ENCODE measurements around the gene GCNT4. TPM values are rescaled to one million over a fixed set of nuclear protein-coding genes. Genes with fewer than 3 reads are reported as not detected.
"Not testable (repeated sequence)": the region's sequence is repeated elsewhere in the genome, so short reads cannot be mapped to it uniquely, and the experiment has no call there.

GCNT4 gene, protein sequence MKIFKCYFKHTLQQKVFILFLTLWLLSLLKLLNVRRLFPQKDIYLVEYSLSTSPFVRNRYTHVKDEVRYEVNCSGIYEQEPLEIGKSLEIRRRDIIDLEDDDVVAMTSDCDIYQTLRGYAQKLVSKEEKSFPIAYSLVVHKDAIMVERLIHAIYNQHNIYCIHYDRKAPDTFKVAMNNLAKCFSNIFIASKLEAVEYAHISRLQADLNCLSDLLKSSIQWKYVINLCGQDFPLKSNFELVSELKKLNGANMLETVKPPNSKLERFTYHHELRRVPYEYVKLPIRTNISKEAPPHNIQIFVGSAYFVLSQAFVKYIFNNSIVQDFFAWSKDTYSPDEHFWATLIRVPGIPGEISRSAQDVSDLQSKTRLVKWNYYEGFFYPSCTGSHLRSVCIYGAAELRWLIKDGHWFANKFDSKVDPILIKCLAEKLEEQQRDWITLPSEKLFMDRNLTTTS
- total RNA-seq = 1 to 10 TPM; 1.3 to 1.4 TPM

DNA sequence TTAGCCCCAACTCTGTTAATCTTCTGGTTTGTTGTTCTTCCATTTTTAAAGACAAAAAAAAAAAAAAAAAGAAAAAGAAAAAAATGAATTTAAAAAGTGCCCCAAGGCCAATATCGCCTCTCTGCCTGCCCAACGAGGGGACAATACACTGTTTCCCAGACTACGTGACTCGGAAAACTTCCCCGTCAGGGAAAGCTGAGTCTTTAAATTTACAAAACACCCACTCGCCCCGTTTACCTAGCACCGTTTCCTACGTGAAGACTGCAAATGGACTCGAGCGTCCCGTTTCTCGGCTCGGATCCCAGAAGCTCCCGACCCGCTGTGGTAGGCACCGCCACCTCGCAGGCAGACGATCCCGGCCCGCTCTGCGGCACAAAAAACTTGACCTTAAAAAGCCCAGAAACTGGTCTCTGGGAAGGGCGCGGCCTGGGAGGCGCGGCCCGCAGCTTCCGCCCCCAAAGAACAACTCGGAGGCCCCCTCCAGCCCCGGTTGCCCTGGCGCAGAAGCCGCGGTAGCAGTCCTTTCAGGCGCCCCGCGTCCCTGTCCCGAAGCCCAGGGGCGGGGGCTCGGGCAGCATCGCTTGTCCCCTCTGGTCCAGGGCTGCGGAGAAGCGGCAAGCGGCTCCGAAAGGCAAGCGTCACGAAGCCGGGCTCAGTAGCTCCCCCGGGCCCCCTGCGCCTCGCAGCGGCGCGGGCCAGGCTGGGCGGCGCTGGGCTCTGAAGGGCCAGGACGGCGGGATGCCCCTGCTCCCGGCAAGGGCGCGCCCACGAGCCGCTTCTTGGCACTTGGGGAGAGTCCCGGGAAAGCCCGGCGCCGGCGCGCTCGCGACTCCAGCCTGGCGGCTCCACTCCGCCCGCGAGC is at the start of gene GCNT4:
TSS of gene GCNT4 (minus strand) at position 367 of the 862 bp plus-strand sequence. CDS start 22,521 bp downstream, outside the sequence.
- H3K36me3 ChIP-seq = no peaks in the 10 kb centered on the region
- peak within 1 kb of the TSS; percentile 86 for H3K27ac ChIP-seq
- peaks cover 3% of the 10 kb centered on the region for H3K4me1 ChIP-seq (replicated peaks)
- TF ChIP-seq POLR2AphosphoS5 (IDR thresholded peaks at IDR 0.05) = no peak
- TF ChIP-seq POLR2A (IDR thresholded peaks at IDR 0.05) = no peak
- TF ChIP-seq, protein P1, sequence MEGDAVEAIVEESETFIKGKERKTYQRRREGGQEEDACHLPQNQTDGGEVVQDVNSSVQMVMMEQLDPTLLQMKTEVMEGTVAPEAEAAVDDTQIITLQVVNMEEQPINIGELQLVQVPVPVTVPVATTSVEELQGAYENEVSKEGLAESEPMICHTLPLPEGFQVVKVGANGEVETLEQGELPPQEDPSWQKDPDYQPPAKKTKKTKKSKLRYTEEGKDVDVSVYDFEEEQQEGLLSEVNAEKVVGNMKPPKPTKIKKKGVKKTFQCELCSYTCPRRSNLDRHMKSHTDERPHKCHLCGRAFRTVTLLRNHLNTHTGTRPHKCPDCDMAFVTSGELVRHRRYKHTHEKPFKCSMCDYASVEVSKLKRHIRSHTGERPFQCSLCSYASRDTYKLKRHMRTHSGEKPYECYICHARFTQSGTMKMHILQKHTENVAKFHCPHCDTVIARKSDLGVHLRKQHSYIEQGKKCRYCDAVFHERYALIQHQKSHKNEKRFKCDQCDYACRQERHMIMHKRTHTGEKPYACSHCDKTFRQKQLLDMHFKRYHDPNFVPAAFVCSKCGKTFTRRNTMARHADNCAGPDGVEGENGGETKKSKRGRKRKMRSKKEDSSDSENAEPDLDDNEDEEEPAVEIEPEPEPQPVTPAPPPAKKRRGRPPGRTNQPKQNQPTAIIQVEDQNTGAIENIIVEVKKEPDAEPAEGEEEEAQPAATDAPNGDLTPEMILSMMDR (IDR thresholded peaks at IDR 0.05) = no peak
- intact Hi-C loops (cut with DNase I) = loop anchor here (2.0 to 5.0 kb wide), 2 partner anchors 184 to 460 kb away; partner anchors contain the start of genes ANKRD31, CERT1 and POLK
- H3K9me3 ChIP-seq = no peaks in the 10 kb centered on the region
- under 1% methylated on average over 57 of the region's 74 CpGs for WGBS
- no peaks in the 10 kb centered on the region for H3K27me3 ChIP-seq (replicated peaks; ENCODE audit: insufficient read depth)
- DNase-seq (ENCODE audit: low spot score) = peak; percentile 17
- H3K4me3 ChIP-seq = peak within 1 kb of the TSS; percentile 76 to 82

DNA sequence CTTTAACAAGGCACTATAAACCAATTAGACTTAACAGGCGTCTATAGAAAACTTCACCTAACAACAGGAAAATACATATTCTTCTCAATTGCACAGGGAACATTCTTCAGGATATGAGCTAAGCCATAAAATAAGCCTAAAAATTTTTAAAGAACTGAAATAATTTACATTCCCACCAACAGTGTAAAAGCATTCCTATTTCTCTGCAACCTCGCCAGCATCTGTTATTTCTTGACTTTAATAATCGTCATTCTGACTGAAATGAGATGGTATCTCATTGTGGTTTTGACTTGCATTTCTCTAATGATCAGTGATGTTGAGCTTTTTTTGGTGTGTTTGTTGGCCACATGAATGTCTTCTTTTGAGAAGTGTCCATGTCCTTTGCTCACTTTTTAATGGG is 43.6 kb upstream of the GCNT4 start:
- intact Hi-C loops (cut with DNase I) = not testable (repeated sequence)

DNA sequence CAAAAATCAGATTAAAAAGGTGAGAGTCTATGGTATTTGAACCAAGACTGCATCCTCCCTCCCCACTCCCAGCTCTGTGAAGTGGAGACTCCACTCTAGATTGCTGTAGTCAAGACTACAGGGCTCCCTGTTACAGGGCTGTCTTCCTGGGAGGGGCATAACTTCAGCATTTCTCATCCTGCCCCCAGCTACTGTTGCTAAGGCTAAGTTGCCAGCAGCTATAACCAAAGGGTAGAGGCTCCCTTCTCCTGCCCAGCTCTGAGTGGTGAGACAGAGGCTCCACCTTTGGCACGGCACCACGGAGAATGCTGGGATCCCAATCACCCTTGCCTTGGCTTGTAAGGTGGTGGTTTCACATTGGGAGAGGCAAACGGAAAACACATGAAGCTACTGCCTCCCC is 39.2 kb upstream of the GCNT4 start:
- DNase-seq (ENCODE audit: low spot score) = no peak
- Histone ChIP-seq H3K4me3 (no peak overlapping the region), H3K36me3 (no peaks in the 10 kb centered on the region), H3K27ac (no peak overlapping the region), H3K4me1 (replicated peaks) (no peaks in the 10 kb centered on the region), H3K9me3 (no peaks in the 10 kb centered on the region), H3K27me3 (replicated peaks; ENCODE audit: insufficient read depth) (no peaks in the 10 kb centered on the region)
- TF ChIP-seq POLR2AphosphoS5 (IDR thresholded peaks at IDR 0.05) = no peak
- WGBS = 79% methylated on average over 3 of the region's 3 CpGs
- intact Hi-C loops (cut with DNase I) = no loop called here

More for the DNA sequence above, 43.6 kb upstream of the GCNT4 start:
- H3K4me3 ChIP-seq; DNase-seq (ENCODE audit: low spot score); H3K9me3 ChIP-seq; H3K27me3 ChIP-seq (replicated peaks; ENCODE audit: insufficient read depth); H3K36me3 ChIP-seq; H3K27ac ChIP-seq; H3K4me1 ChIP-seq (replicated peaks): not testable (repeated sequence)
- WGBS = 17% methylated on average over 3 of the region's 3 CpGs

DNA sequence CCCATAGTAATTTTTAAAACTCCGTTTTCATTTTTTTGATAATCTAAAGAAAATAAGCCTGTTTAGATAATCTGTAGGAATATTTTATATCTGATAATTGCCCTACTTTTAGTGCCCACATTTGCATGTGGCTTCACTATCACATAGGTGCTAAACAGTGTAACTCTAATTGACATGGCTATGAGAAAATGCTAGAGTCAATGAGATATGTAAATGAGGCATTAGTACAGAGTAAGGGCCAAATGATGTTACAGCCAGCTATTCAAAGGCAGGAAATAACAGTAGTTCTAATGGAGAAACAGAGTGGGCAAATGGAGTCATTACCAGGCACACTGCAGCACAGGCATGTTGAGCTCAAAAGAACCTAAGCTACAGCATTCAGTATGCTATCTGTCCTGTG is 37.3 kb upstream of the GCNT4 start:
- intact Hi-C loops (cut with DNase I) = no loop called here
- Histone ChIP-seq H3K9me3 (no peaks in the 10 kb centered on the region), H3K27me3 (replicated peaks; ENCODE audit: insufficient read depth) (no peaks in the 10 kb centered on the region), H3K4me3 (no peak overlapping the region), H3K4me1 (replicated peaks) (no peaks in the 10 kb centered on the region), H3K36me3 (no peaks in the 10 kb centered on the region), H3K27ac (no peak overlapping the region)
- TF ChIP-seq POLR2AphosphoS5 (IDR thresholded peaks at IDR 0.05) (no peak), POLR2A (IDR thresholded peaks at IDR 0.05) (no peak)
- TF ChIP-seq, protein P1 (IDR thresholded peaks at IDR 0.05) = no peak
- 78% methylated on average over 1 of the region's 1 CpG for WGBS
- DNase-seq (ENCODE audit: low spot score) = no peak

DNA sequence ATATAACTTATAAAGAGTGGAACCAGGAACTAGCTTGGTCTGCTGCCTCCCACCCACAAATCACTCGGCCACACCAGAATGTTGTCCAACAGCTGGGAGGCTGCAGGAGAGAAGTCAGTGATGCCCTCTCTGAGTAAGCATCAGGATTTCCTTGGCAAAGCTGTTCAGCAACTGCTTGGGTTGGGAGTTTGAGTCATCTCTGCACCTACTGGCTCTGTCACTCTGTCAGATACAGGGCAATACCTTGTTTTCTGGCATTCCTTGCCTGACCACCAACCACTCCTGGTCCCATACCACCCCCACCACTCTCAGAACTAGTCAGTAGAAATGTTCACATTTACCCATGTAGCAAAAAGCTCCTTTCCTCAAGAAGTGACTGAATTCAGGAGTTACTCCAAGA is 36.8 kb upstream of the GCNT4 start:
- no peaks in the 10 kb centered on the region for H3K9me3 ChIP-seq
- H3K36me3 ChIP-seq = no peaks in the 10 kb centered on the region
- no peak overlapping the region for H3K27ac ChIP-seq
- H3K4me3 ChIP-seq = no peak overlapping the region
- TF ChIP-seq, protein P1 (IDR thresholded peaks at IDR 0.05) = no peak
- no peak for TF ChIP-seq POLR2A (IDR thresholded peaks at IDR 0.05)
- no peak for TF ChIP-seq POLR2AphosphoS5 (IDR thresholded peaks at IDR 0.05)
- DNase-seq (ENCODE audit: low spot score) = no peak
- H3K4me1 ChIP-seq (replicated peaks) = no peaks in the 10 kb centered on the region
- WGBS = 71% methylated on average over 1 of the region's 1 CpG
- intact Hi-C loops (cut with DNase I) = no loop called here
- H3K27me3 ChIP-seq (replicated peaks; ENCODE audit: insufficient read depth) = no peaks in the 10 kb centered on the region

All from prostate gland (tissue), 2 donors.